Trophoblast cell (in vitro differentiated cells and primary cell): ENCODE data around the gene IP6K3.

Experiments
- DNase-seq, 2 donors: peaks; one replicate each; pipeline ENCODE4 v3.0.0-alpha.2; 2016
- H2AFZ ChIP-seq: 2 replicates; pipeline ENCODE4 v1.6.1; 2013; ENCODE audit warnings: low read length, moderate library complexity, mild to moderate bottlenecking; ENCODE audit not compliant: insufficient read depth, poor library complexity
- H2AK5ac ChIP-seq: 2 replicates; pipeline ENCODE4 v1.6.1; 2013; ENCODE audit warnings: mild to moderate bottlenecking, low read length
- H2BK120ac ChIP-seq: 2 replicates; pipeline ENCODE4 v1.6.1; 2013; ENCODE audit warnings: low read length, mild to moderate bottlenecking, moderate library complexity; ENCODE audit not compliant: insufficient read depth, poor library complexity
- H2BK12ac ChIP-seq: 2 replicates; pipeline ENCODE4 v1.6.1; 2013; ENCODE audit warnings: mild to moderate bottlenecking, low read length, moderate library complexity
- H2BK5ac ChIP-seq: 2 replicates; pipeline ENCODE4 v1.6.1; 2013; ENCODE audit warnings: low read length, low read depth, moderate library complexity, mild to moderate bottlenecking; ENCODE audit not compliant: poor library complexity
- H3K14ac ChIP-seq: 2 replicates; pipeline ENCODE4 v1.6.1; 2013; ENCODE audit warnings: mild to moderate bottlenecking, low read length
- H3K18ac ChIP-seq: 2 replicates; pipeline ENCODE4 v1.6.1; 2013; ENCODE audit warnings: mild to moderate bottlenecking, low read length
- H3K23ac ChIP-seq: 2 replicates; pipeline ENCODE4 v1.6.1; 2013; ENCODE audit warnings: low read length
- H3K27ac ChIP-seq: 2 replicates; pipeline ENCODE4 v1.5.1; 2013; ENCODE audit warnings: low read depth, mild to moderate bottlenecking, inconsistent platforms, low read length, moderate library complexity
- H3K27me3 ChIP-seq: 2 replicates; pipeline ENCODE4 v1.6.1; 2013; ENCODE audit warnings: inconsistent platforms, mild to moderate bottlenecking, low read length, moderate library complexity; ENCODE audit not compliant: insufficient read depth
- H3K36me3 ChIP-seq, 2 experiments: 1 replicate in 1 of 2; 2 replicates in 1 of 2; pipeline ENCODE4 v1.6.1; 2013; ENCODE audit warnings: low read length in 2 of 2, mild to moderate bottlenecking in 2 of 2, moderate library complexity in 1 of 2; ENCODE audit not compliant: insufficient read depth in 2 of 2, control insufficient read depth in 1 of 2
- H3K4ac ChIP-seq: 2 replicates; pipeline ENCODE4 v1.6.1; 2013; ENCODE audit warnings: low read depth, mild to moderate bottlenecking, low read length, moderate library complexity
- H3K4me1 ChIP-seq, 2 experiments: 1 replicate in 1 of 2; 2 replicates in 1 of 2; pipeline ENCODE4 v1.6.1; 2013; ENCODE audit warnings: low read length in 2 of 2, mild to moderate bottlenecking in 2 of 2, moderate library complexity in 1 of 2; ENCODE audit not compliant: insufficient read depth in 2 of 2, control insufficient read depth in 1 of 2
- H3K4me2 ChIP-seq: 2 replicates; pipeline ENCODE4 v1.6.1; 2013; ENCODE audit warnings: inconsistent platforms, mild to moderate bottlenecking, low read length, moderate library complexity
- H3K4me3 ChIP-seq: 2 replicates; pipeline ENCODE4 v1.5.1; 2013; ENCODE audit warnings: mild to moderate bottlenecking, low read depth, low read length, inconsistent platforms
- H3K79me1 ChIP-seq: one replicate; pipeline ENCODE4 v1.6.1; 2013; ENCODE audit warnings: low read length
- H3K79me2 ChIP-seq: 2 replicates; pipeline ENCODE4 v1.6.1; 2013; ENCODE audit warnings: low read length, mild to moderate bottlenecking; ENCODE audit not compliant: control insufficient read depth, insufficient read depth, poor library complexity
- H3K9ac ChIP-seq: 2 replicates; pipeline ENCODE4 v1.6.1; 2013; ENCODE audit warnings: mild to moderate bottlenecking, low read length
- H3K9me3 ChIP-seq: 2 replicates; pipeline ENCODE4 v1.6.1; 2013; ENCODE audit warnings: low read depth, mild to moderate bottlenecking, control low read depth, inconsistent platforms, low read length; ENCODE audit not compliant: insufficient read depth
- H4K12ac ChIP-seq: 2 replicates; pipeline ENCODE4 v1.6.1; 2013; ENCODE audit warnings: low read depth, mild to moderate bottlenecking, low read length, moderate library complexity
- H4K8ac ChIP-seq: 2 replicates; pipeline ENCODE4 v1.6.1; 2013; ENCODE audit warnings: low read depth, mild to moderate bottlenecking, low read length, moderate library complexity
- H4K91ac ChIP-seq: one replicate; pipeline ENCODE4 v1.6.1; 2013; ENCODE audit warnings: low read depth, mild to moderate bottlenecking, low read length, moderate library complexity
- WGBS: extraction: QIAGEN DNeasy Blood & Tissue Kit; methylation state at CpG from one replicate; pipeline ENCODE4 v1.1.7; 2013; ENCODE audit warnings: missing lambda C conversion rate; ENCODE audit not compliant: insufficient read length, insufficient coverage; ENCODE audit errors: extremely low coverage; 5-methylcytosine and 5-hydroxymethylcytosine counted together

Gene IP6K3

GRCh38 chr6:33724102-33725023 lies 22.3 kb downstream of the IP6K3 start:
- Histone ChIP-seq H2BK12ac (no peak overlapping the region), H3K4me1 (no peaks in the 10 kb centered on the region), H3K9ac (no peak overlapping the region), H4K8ac (no peak overlapping the region), H3K23ac (no peak overlapping the region), H3K79me2 (no peaks in the 10 kb centered on the region), H3K4me2 (no peak overlapping the region), H4K91ac (no peak overlapping the region), H3K79me1 (no peaks in the 10 kb centered on the region), H2BK120ac (no peak overlapping the region), H4K12ac (no peak overlapping the region), H3K18ac (no peak overlapping the region), H3K4ac (no peak overlapping the region), H2BK5ac (no peak overlapping the region), H3K27me3 (no peaks in the 10 kb centered on the region), H3K36me3 (no peaks in the 10 kb centered on the region), H3K27ac (no peak overlapping the region), H3K14ac (no peak overlapping the region), H3K4me3 (no peak overlapping the region), H3K9me3 (peaks cover 1% of the 10 kb centered on the region), H2AFZ (no peak overlapping the region), H2AK5ac (no peak overlapping the region)
- DNase-seq, result no peak
- WGBS, result no CpG with 5 or more reads among the region's 13 CpGs

GRCh38 chr6:33723371-33724085 lies 23.2 kb downstream of the IP6K3 start:
- H3K4ac ChIP-seq, result no peak overlapping the region
- no CpG with 5 or more reads among the region's 3 CpGs for WGBS
- H2AK5ac ChIP-seq, result no peak overlapping the region
- no peaks in the 10 kb centered on the region for H3K79me1 ChIP-seq
- no peak overlapping the region for H2BK120ac ChIP-seq
- H2AFZ ChIP-seq, result no peak overlapping the region
- no peaks in the 10 kb centered on the region for H3K79me2 ChIP-seq
- DNase-seq, result no peak
- H3K4me3 ChIP-seq, result no peak overlapping the region
- H3K9me3 ChIP-seq, result peaks cover 1% of the 10 kb centered on the region
- H3K27me3 ChIP-seq, result no peaks in the 10 kb centered on the region
- H3K36me3 ChIP-seq, result no peaks in the 10 kb centered on the region
- no peak overlapping the region for H3K18ac ChIP-seq
- no peak overlapping the region for H3K14ac ChIP-seq
- no peak overlapping the region for H3K27ac ChIP-seq
- no peak overlapping the region for H4K12ac ChIP-seq
- no peak overlapping the region for H4K8ac ChIP-seq
- no peak overlapping the region for H3K4me2 ChIP-seq
- H3K4me1 ChIP-seq, result no peaks in the 10 kb centered on the region
- H3K9ac ChIP-seq, result no peak overlapping the region
- no peak overlapping the region for H4K91ac ChIP-seq
- H3K23ac ChIP-seq, result no peak overlapping the region
- H2BK5ac ChIP-seq, result no peak overlapping the region
- H2BK12ac ChIP-seq, result no peak overlapping the region

GRCh38 chr6:33722103-33722623 lies 24.5 kb downstream of the IP6K3 start:
- Histone ChIP-seq H3K4me1 (no peaks in the 10 kb centered on the region), H4K12ac (no peak overlapping the region), H2BK120ac (no peak overlapping the region), H2BK5ac (no peak overlapping the region), H2AK5ac (no peak overlapping the region), H3K79me2 (no peaks in the 10 kb centered on the region), H2BK12ac (no peak overlapping the region), H3K79me1 (no peaks in the 10 kb centered on the region), H3K4ac (no peak overlapping the region), H3K4me3 (no peak overlapping the region), H3K23ac (no peak overlapping the region), H4K8ac (no peak overlapping the region), H3K4me2 (no peak overlapping the region), H3K27ac (no peak overlapping the region), H3K18ac (no peak overlapping the region), H2AFZ (no peak overlapping the region), H4K91ac (no peak overlapping the region), H3K9me3 (no peaks in the 10 kb centered on the region), H3K27me3 (no peaks in the 10 kb centered on the region), H3K36me3 (no peaks in the 10 kb centered on the region), H3K14ac (no peak overlapping the region), H3K9ac (no peak overlapping the region)
- DNase-seq, result peak in 1 of 2 donors; percentile 17
- WGBS, result no CpG with 5 or more reads among the region's 5 CpGs

DNA sequence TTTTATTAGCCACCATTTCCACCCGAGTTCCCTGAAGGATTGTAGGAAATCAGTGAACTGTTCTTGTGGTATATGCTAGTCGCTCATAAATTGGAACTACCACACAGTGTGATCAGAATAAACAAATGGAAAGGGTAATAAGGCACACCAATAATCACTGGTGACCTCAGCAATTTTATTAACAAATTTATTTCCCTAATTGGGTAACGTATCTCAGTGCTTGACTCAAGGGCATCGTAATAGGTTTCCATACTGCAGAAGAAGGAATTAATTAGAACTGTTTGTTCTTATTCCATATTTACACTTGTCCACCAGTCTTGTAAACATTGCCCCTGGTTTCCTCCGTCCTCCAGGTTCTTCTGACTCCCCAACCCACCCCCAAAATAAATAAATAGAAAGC lies 25.2 kb downstream of the IP6K3 start:
- Histone ChIP-seq H3K27me3 (no peaks in the 10 kb centered on the region), H4K8ac (no peak overlapping the region), H3K27ac (no peak overlapping the region), H3K9ac (no peak overlapping the region), H2AK5ac (no peak overlapping the region), H4K91ac (no peak overlapping the region), H2BK5ac (no peak overlapping the region), H3K9me3 (no peaks in the 10 kb centered on the region), H2BK120ac (no peak overlapping the region), H3K79me2 (no peaks in the 10 kb centered on the region), H3K4me1 (no peaks in the 10 kb centered on the region), H3K79me1 (no peaks in the 10 kb centered on the region), H2BK12ac (no peak overlapping the region), H3K14ac (no peak overlapping the region), H3K4ac (no peak overlapping the region), H2AFZ (no peak overlapping the region), H4K12ac (no peak overlapping the region), H3K36me3 (no peaks in the 10 kb centered on the region), H3K4me2 (no peak overlapping the region), H3K23ac (no peak overlapping the region), H3K4me3 (no peak overlapping the region), H3K18ac (no peak overlapping the region)
- WGBS, result no CpG with 5 or more reads among the region's 5 CpGs
- no peak for DNase-seq
